ENCODE measurements around the gene TNIK. TPM values are rescaled to one million over a fixed set of nuclear protein-coding genes. Genes with fewer than 3 reads are reported as not detected.
A peak's percentile ranks its signal among the peaks of the same experiment; 100 is the strongest.

Gene TNIK
- total RNA-seq, 1 experiment from 2014 or later: 22.4 TPM

GRCh38 chr3:171157980-171158379 is 302.2 kb downstream of the TNIK start:
- Mint-ChIP-seq H3K27me3 (ENCODE audit: insufficient read depth, unreplicated experiment) (no peaks in the 10 kb centered on the region), H3K9me3 (ENCODE audit: unreplicated experiment) (peaks cover 11% of the 10 kb centered on the region), H3K36me3 (ENCODE audit: insufficient read depth, unreplicated experiment) (peaks cover 24% of the 10 kb centered on the region), H3K4me1 (ENCODE audit: low read depth, unreplicated experiment) (peaks cover 17% of the 10 kb centered on the region), H3K4me3 (ENCODE audit: unreplicated experiment) (no peak overlapping the region), H3K27ac (ENCODE audit: unreplicated experiment) (no peak overlapping the region)
- Histone ChIP-seq H3K27me3 (replicated peaks; ENCODE audit: control insufficient read depth, insufficient read depth, low read length) (no peaks in the 10 kb centered on the region), H3K36me3 (ENCODE audit: control insufficient read depth, insufficient read depth, low read length) (no peaks in the 10 kb centered on the region; the same call in 1 of the 2 replicates), H3K4me1 (peaks cover 31% of the 10 kb centered on the region), H3K9me3 (peaks cover 2% of the 10 kb centered on the region; the same call in 1 of the 2 replicates), H3K4me3 (ENCODE audit: low read depth, low read length) (no peak overlapping the region)
- DNase-seq: no peak
- no peak for TF ChIP-seq CTCF (IDR thresholded peaks at IDR 0.05; ENCODE audit: insufficient read depth in 1 of 2, low read depth in 1 of 2, low read length in 1 of 2, severe bottlenecking in 1 of 2, unreplicated experiment in 1 of 2)
- intact Hi-C loops (cut with micrococcal nuclease; ENCODE audit: unreplicated experiment): loop anchor here (1.0 to 2.0 kb wide), 3 partner anchors 28 to 103 kb away; no protein-coding TSS in a partner anchor
- no TSS peak for BruUV-seq (replicated peaks)
- ChIA-PET CTCF (interaction anchor here (1.2 to 1.3 kb wide), 2 partner anchors 13 to 108 kb away, joined by 3 to 5 read pairs; no protein-coding TSS in a partner anchor), POLR2A (no interaction called here)

GRCh38 chr3:171157286-171157685 is 302.9 kb downstream of the TNIK start:
- CTCF ChIA-PET: interaction anchor here (1.1 to 1.3 kb wide), 4 partner anchors 14 to 381 kb away, joined by 3 to 14 read pairs (median 6); no protein-coding TSS in a partner anchor
- H3K4me1 ChIP-seq: peaks cover 31% of the 10 kb centered on the region
- Mint-ChIP-seq H3K4me1 (ENCODE audit: low read depth, unreplicated experiment) (peaks cover 17% of the 10 kb centered on the region), H3K27me3 (ENCODE audit: insufficient read depth, unreplicated experiment) (no peaks in the 10 kb centered on the region), H3K27ac (ENCODE audit: unreplicated experiment) (peak overlapping the region; percentile 97), H3K9me3 (ENCODE audit: unreplicated experiment) (peaks cover 4% of the 10 kb centered on the region), H3K4me3 (ENCODE audit: unreplicated experiment) (no peak overlapping the region), H3K36me3 (ENCODE audit: insufficient read depth, unreplicated experiment) (peaks cover 22% of the 10 kb centered on the region)
- H3K36me3 ChIP-seq (ENCODE audit: control insufficient read depth, insufficient read depth, low read length): no peaks in the 10 kb centered on the region; the same call in 1 of the 2 replicates
- TF ChIP-seq CTCF (IDR thresholded peaks at IDR 0.05; ENCODE audit: insufficient read depth in 1 of 2, low read depth in 1 of 2, low read length in 1 of 2, severe bottlenecking in 1 of 2, unreplicated experiment in 1 of 2): no peak
- BruUV-seq (replicated peaks): no TSS peak
- no peaks in the 10 kb centered on the region for H3K27me3 ChIP-seq (replicated peaks; ENCODE audit: control insufficient read depth, insufficient read depth, low read length)
- intact Hi-C loops (cut with micrococcal nuclease; ENCODE audit: unreplicated experiment): loop anchor here (1.0 to 2.0 kb wide), 3 partner anchors 27 to 102 kb away; no protein-coding TSS in a partner anchor
- H3K4me3 ChIP-seq (ENCODE audit: low read depth, low read length): no peak overlapping the region
- POLR2A ChIA-PET: no interaction called here
- H3K9me3 ChIP-seq: no peaks in the 10 kb centered on the region
- peak; percentile 82 to 89 for DNase-seq

- intact Hi-C loops (cut with micrococcal nuclease; ENCODE audit: unreplicated experiment): loop anchor here (1.0 to 2.0 kb wide), 3 partner anchors 26 to 101 kb away; no protein-coding TSS in a partner anchor
- no peak for TF ChIP-seq CTCF (IDR thresholded peaks at IDR 0.05; ENCODE audit: insufficient read depth in 1 of 2, low read depth in 1 of 2, low read length in 1 of 2, severe bottlenecking in 1 of 2, unreplicated experiment in 1 of 2)
- H3K36me3 Mint-ChIP-seq (ENCODE audit: insufficient read depth, unreplicated experiment): peaks cover 22% of the 10 kb centered on the region
- CTCF ChIA-PET: interaction anchor here (1.1 to 1.3 kb wide), 4 partner anchors 14 to 382 kb away, joined by 3 to 14 read pairs (median 6); no protein-coding TSS in a partner anchor
- Histone ChIP-seq H3K4me3 (ENCODE audit: low read depth, low read length) (no peak overlapping the region), H3K36me3 (ENCODE audit: control insufficient read depth, insufficient read depth, low read length) (no peaks in the 10 kb centered on the region; the same call in 1 of the 2 replicates), H3K27me3 (replicated peaks; ENCODE audit: control insufficient read depth, insufficient read depth, low read length) (no peaks in the 10 kb centered on the region), H3K4me1 (peaks cover 31% of the 10 kb centered on the region), H3K9me3 (no peaks in the 10 kb centered on the region)
- peak overlapping the region; percentile 97 for H3K27ac Mint-ChIP-seq (ENCODE audit: unreplicated experiment)
- H3K27me3 Mint-ChIP-seq (ENCODE audit: insufficient read depth, unreplicated experiment): no peaks in the 10 kb centered on the region
- no peak overlapping the region for H3K4me3 Mint-ChIP-seq (ENCODE audit: unreplicated experiment)
- BruUV-seq (replicated peaks): no TSS peak
- H3K9me3 Mint-ChIP-seq (ENCODE audit: unreplicated experiment): no peaks in the 10 kb centered on the region
- DNase-seq: peak; percentile 25 to 60
- H3K4me1 Mint-ChIP-seq (ENCODE audit: low read depth, unreplicated experiment): peaks cover 17% of the 10 kb centered on the region
- POLR2A ChIA-PET: no interaction called here
These were observed 303.7 kb downstream of the TNIK start for GRCh38 chr3:171156401-171157010.

Measured in Caco-2 (cell line).